H1 (cell line): ENCODE results near the gene GUCY1A1.

ENCODE experiments used
- EZH2 ChIP-seq: fragments of 200-600 bp; sonication (generic); IDR thresholded peaks from 2 replicates; pipeline ENCODE4 v1.7.1; 2012; ENCODE audit warnings: low read depth, mild to moderate bottlenecking, moderate library complexity, low read length, inconsistent platforms; ENCODE audit not compliant: severe bottlenecking
- POLR2A ChIP-seq, 2 experiments: IDR thresholded peaks; 1 replicate in 1 of 2; 2 replicates in 1 of 2; pipeline ENCODE4 v1.6.1; 2011; ENCODE audit warnings: low read depth in 2 of 2, low read length in 2 of 2, mild to moderate bottlenecking in 2 of 2; ENCODE audit errors: control extremely low read depth in 1 of 2
- POLR2AphosphoS5 ChIP-seq: IDR thresholded peaks from 2 replicates; pipeline ENCODE4 v1.6.1; 2011; ENCODE audit warnings: low read depth, low read length
- POU5F1 ChIP-seq: IDR thresholded peaks from 2 replicates; pipeline ENCODE4 v1.6.1; 2011; ENCODE audit warnings: low read depth, mild to moderate bottlenecking, low read length, moderate library complexity
- SIX5 ChIP-seq: IDR thresholded peaks from 2 replicates; pipeline ENCODE4 v1.6.1; 2011; ENCODE audit warnings: mild to moderate bottlenecking, low read depth, low read length
- SP1 ChIP-seq: IDR thresholded peaks from 2 replicates; pipeline ENCODE4 v1.6.1; 2011; ENCODE audit warnings: low read depth, low read length
- TF ChIP-seq, protein P1 (sequence below), 3 experiments: IDR thresholded peaks; 1 replicate in 2 of 3; 2 replicates in 1 of 3; pipeline versions ENCODE4 v1.5.1 to v1.6.1; 2011; ENCODE audit warnings: low read length in 3 of 3, mild to moderate bottlenecking in 3 of 3, inconsistent platforms in 2 of 3, low read depth in 1 of 3, moderate library complexity in 1 of 3; ENCODE audit not compliant: insufficient read depth in 1 of 3; ENCODE audit errors: control extremely low read depth in 1 of 3
- TF ChIP-seq, protein P2 (sequence below): IDR thresholded peaks from 2 replicates; pipeline ENCODE4 v1.6.1; 2011; ENCODE audit warnings: low read depth, mild to moderate bottlenecking, low read length; ENCODE audit not compliant: insufficient read depth

DNA sequence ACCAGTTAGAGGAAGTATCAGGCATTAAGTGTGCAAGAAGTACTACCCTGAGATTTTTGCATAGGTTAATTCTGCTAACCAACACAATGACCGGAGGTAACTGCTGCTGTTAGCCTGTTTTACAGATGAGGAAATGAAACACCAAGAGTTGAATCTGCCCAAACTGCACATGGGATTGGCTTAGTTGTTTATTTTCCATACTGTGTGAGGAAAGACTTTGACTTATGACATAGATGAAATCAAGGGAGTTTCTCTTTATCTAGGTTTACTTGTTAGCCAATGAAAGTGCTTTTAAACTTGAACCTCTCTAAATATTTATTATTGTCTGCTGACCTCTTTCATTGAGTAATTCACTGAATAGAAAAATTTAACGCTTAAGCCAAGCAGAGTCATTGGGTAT is 102.4 kb downstream of the GUCY1A1 start:
- TF ChIP-seq POLR2AphosphoS5 (no peak), POLR2A (IDR thresholded peaks at IDR 0.05; ENCODE audit: control extremely low read depth in 1 of 2, low read depth in 2 of 2, low read length in 2 of 2) (no peak), SP1 (no peak), EZH2 (no peak), SIX5 (no peak), POU5F1 (no peak)
- TF ChIP-seq, protein P1, sequence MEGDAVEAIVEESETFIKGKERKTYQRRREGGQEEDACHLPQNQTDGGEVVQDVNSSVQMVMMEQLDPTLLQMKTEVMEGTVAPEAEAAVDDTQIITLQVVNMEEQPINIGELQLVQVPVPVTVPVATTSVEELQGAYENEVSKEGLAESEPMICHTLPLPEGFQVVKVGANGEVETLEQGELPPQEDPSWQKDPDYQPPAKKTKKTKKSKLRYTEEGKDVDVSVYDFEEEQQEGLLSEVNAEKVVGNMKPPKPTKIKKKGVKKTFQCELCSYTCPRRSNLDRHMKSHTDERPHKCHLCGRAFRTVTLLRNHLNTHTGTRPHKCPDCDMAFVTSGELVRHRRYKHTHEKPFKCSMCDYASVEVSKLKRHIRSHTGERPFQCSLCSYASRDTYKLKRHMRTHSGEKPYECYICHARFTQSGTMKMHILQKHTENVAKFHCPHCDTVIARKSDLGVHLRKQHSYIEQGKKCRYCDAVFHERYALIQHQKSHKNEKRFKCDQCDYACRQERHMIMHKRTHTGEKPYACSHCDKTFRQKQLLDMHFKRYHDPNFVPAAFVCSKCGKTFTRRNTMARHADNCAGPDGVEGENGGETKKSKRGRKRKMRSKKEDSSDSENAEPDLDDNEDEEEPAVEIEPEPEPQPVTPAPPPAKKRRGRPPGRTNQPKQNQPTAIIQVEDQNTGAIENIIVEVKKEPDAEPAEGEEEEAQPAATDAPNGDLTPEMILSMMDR (IDR thresholded peaks at IDR 0.05; ENCODE audit: control extremely low read depth in 1 of 3, insufficient read depth in 1 of 3, low read depth in 1 of 3, low read length in 3 of 3): no peak
- TF ChIP-seq, protein P2, sequence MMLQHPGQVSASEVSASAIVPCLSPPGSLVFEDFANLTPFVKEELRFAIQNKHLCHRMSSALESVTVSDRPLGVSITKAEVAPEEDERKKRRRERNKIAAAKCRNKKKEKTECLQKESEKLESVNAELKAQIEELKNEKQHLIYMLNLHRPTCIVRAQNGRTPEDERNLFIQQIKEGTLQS: no peak
